ENCODE data around the gene CCS.
A peak's percentile ranks its signal among the peaks of the same experiment; 100 is the strongest.
"Not testable (repeated sequence)": the region's sequence is repeated elsewhere in the genome, so short reads cannot be mapped to it uniquely, and the experiment has no call there.

Gene CCS

GRCh38 chr11:66592457-66593302, at the start of gene CCS, which contains the start of gene CCDC87:
TSS of gene CCS (plus strand) at chr11:66593185. CDS start at chr11:66593262, 77 bp downstream.
TSS of gene CCDC87 (minus strand) at chr11:66593063. CDS start at chr11:66593015, 48 bp downstream.
- FAIRE-seq = peak; percentile 92
- peak; percentile 100 for DNase-seq (ENCODE audit: insufficient read length, low spot score)

GRCh38 chr11:66543263-66544107, 49.5 kb upstream of the CCS start:
- DNase-seq (ENCODE audit: insufficient read length, low spot score) = peak; percentile 66
- FAIRE-seq = peak; percentile 89

- not testable (repeated sequence) for DNase-seq (ENCODE audit: insufficient read length, low spot score)
Observed at GRCh38 chr11:66544952-66545351, 48.0 kb upstream of the CCS start.

GRCh38 chr11:66545701-66546367, 47.2 kb upstream of the CCS start, which contains the start of gene ZDHHC24:
TSS of gene ZDHHC24 (minus strand) at chr11:66546048. CDS start at chr11:66546003, 45 bp downstream.
- DNase-seq (ENCODE audit: insufficient read length, low spot score) (peak; percentile 98), FAIRE-seq (peak; percentile 95)

More at GRCh38 chr11:66544952-66545351, 48.0 kb upstream of the CCS start:
- peak; percentile 88 for FAIRE-seq

- FAIRE-seq = no peak
Observed at GRCh38 chr11:66546368-66546965, 46.5 kb upstream of the CCS start, which contains the start of gene ACTN3. TSS of gene ACTN3 (plus strand) at chr11:66546903. CDS start at chr11:66546938, 35 bp downstream.

GRCh38 chr11:66546966-66547661, 45.9 kb upstream of the CCS start:
- FAIRE-seq (no peak), DNase-seq (ENCODE audit: insufficient read length, low spot score) (no peak)

More at GRCh38 chr11:66546368-66546965, 46.5 kb upstream of the CCS start, which contains the start of gene ACTN3:
- DNase-seq (ENCODE audit: insufficient read length, low spot score) = no peak

GRCh38 chr11:66547662-66548009, 45.3 kb upstream of the CCS start:
- FAIRE-seq = no peak
- DNase-seq (ENCODE audit: insufficient read length, low spot score) = no peak

GRCh38 chr11:66548041-66548440, 44.9 kb upstream of the CCS start:
- DNase-seq (ENCODE audit: insufficient read length, low spot score) (no peak), FAIRE-seq (no peak)

- DNase-seq (ENCODE audit: insufficient read length, low spot score) (no peak), FAIRE-seq (no peak)
Observed at GRCh38 chr11:66548774-66549630, 44.0 kb upstream of the CCS start.

- DNase-seq (ENCODE audit: insufficient read length, low spot score) (no peak), FAIRE-seq (no peak)
Observed at GRCh38 chr11:66549696-66550095, 43.3 kb upstream of the CCS start.

- DNase-seq (ENCODE audit: insufficient read length, low spot score) (no peak), FAIRE-seq (no peak)
Observed at GRCh38 chr11:66550887-66551286, 42.1 kb upstream of the CCS start.

- DNase-seq (ENCODE audit: insufficient read length, low spot score) (no peak), FAIRE-seq (no peak)
Observed at GRCh38 chr11:66554602-66555001, 38.4 kb upstream of the CCS start.

- DNase-seq (ENCODE audit: insufficient read length, low spot score) = no peak
- no peak for FAIRE-seq
Observed at GRCh38 chr11:66555416-66555815, 37.6 kb upstream of the CCS start.

GRCh38 chr11:66556086-66556485, 36.9 kb upstream of the CCS start:
- no peak for FAIRE-seq
- no peak for DNase-seq (ENCODE audit: insufficient read length, low spot score)

- FAIRE-seq (no peak), DNase-seq (ENCODE audit: insufficient read length, low spot score) (no peak)
Observed at GRCh38 chr11:66557733-66558326, 35.2 kb upstream of the CCS start.

GRCh38 chr11:66559142-66559865, 33.7 kb upstream of the CCS start:
- FAIRE-seq (no peak), DNase-seq (ENCODE audit: insufficient read length, low spot score) (no peak)

GRCh38 chr11:66559866-66560676, 32.9 kb upstream of the CCS start:
- DNase-seq (ENCODE audit: insufficient read length, low spot score) (no peak), FAIRE-seq (no peak)

Measured in GM19239 (cell line).